GM12878 (cell line): Measurements from ENCODE around the gene ZNF600. TPM values are rescaled to one million over a fixed set of nuclear protein-coding genes. Genes with fewer than 3 reads are reported as not detected.

ENCODE experiments used
- ATAC-seq: fragments of 200-7000 bp; cut with Tn5 transposase; 3 replicates; pipeline ENCODE4 v1.9.1; 2020; ENCODE audit warnings: mild to moderate bottlenecking, moderate library complexity
- BruUV-seq: library from RNA; stranded (reverse); fragments of 400-500 nt; replicated peaks from 2 replicates; lab custom pipeline; 2021; lab: Mats Ljungman, UMichigan
- CTCF ChIA-PET: fragments of 300-600 bp; sonication (Branson Sonifier 250); formaldehyde crosslinking; extraction: SDS; loops from one replicate; lab custom pipeline; 2021; ENCODE audit warnings: inconsistent platforms; lab: Yijun Ruan, JAX
- POLR2A ChIA-PET: fragments of 350-600 bp; formaldehyde crosslinking; extraction: SDS; loops from one replicate; lab custom pipeline; 2021; ENCODE audit warnings: inconsistent platforms; lab: Charles Lee
- RAD21 ChIA-PET: fragments of 300-600 bp; sonication (Branson Sonifier 250); formaldehyde crosslinking; loops from one replicate; lab custom pipeline; 2023; ENCODE audit warnings: antibody characterized with exemption; ENCODE audit not compliant: unreplicated experiment; lab: Charles Lee
- SMC1A ChIA-PET: fragments of 300-600 bp; sonication (Branson Sonifier 250); formaldehyde crosslinking; loops from one replicate; lab custom pipeline; 2023; ENCODE audit not compliant: unreplicated experiment, uncharacterized antibody; lab: Charles Lee
- DNase-seq: peaks from one replicate; pipeline ENCODE4 v3.0.0-alpha.2; 2011; ENCODE audit warnings: low read depth, low spot score
- FAIRE-seq: peaks from 3 replicates; lab custom pipeline; 2011; peaks lifted over from hg19 to GRCh38; lab: Jason Lieb, UNC
- H2AFZ ChIP-seq: 2 replicates; pipeline ENCODE4 v1.6.0; 2011; ENCODE audit warnings: low read depth, low read length, control low read depth; ENCODE audit not compliant: control insufficient read depth
- H3K27ac ChIP-seq: 2 replicates; pipeline ENCODE4 v1.5.1; 2011; ENCODE audit warnings: control low read depth; ENCODE audit not compliant: control insufficient read depth, insufficient read depth
- H3K27me3 ChIP-seq, 2 experiments: replicated peaks in 1 of 2; 2 replicates each; pipeline versions ENCODE4 v1.6.0 to v1.6.1; 2011; ENCODE audit warnings: low read length in 1 of 2; ENCODE audit not compliant: control insufficient read depth in 2 of 2, insufficient read depth in 2 of 2
- H3K36me3 ChIP-seq, 2 experiments: 2 replicates each; pipeline ENCODE4 v1.5.1; 2011; ENCODE audit warnings: low read length in 1 of 2; ENCODE audit not compliant: control insufficient read depth in 2 of 2, insufficient read depth in 2 of 2
- H3K4me1 ChIP-seq: 2 replicates; pipeline ENCODE4 v1.6.1; 2011; ENCODE audit warnings: mild to moderate bottlenecking, low read length, moderate library complexity, mixed read lengths; ENCODE audit not compliant: control insufficient read depth, insufficient read depth
- H3K4me2 ChIP-seq: 2 replicates; pipeline ENCODE4 v1.6.0; 2011; ENCODE audit warnings: control low read depth; ENCODE audit not compliant: control insufficient read depth, insufficient read depth
- H3K4me3 ChIP-seq: fragments of 200-600 bp; sonication (generic); 2 replicates; pipeline ENCODE4 v1.5.1; 2016
- H3K79me2 ChIP-seq: 2 replicates; pipeline ENCODE4 v1.6.0; 2011; ENCODE audit warnings: low read length; ENCODE audit not compliant: control insufficient read depth, insufficient read depth
- H3K9ac ChIP-seq: 2 replicates; pipeline ENCODE4 v1.8.0; 2011; ENCODE audit warnings: low read length, control low read depth, mixed read lengths; ENCODE audit not compliant: control insufficient read depth, insufficient read depth
- H3K9me3 ChIP-seq: replicated peaks from 3 replicates; pipeline ENCODE4 v1.5.1; 2011; ENCODE audit warnings: mild to moderate bottlenecking, low read length; ENCODE audit not compliant: control insufficient read depth, insufficient read depth
- H4K20me1 ChIP-seq: 2 replicates; pipeline ENCODE4 v1.6.0; 2011; ENCODE audit not compliant: control insufficient read depth, insufficient read depth
- MXI1 ChIP-seq: fragments of 150-350 bp; IDR thresholded peaks from 2 replicates; pipeline ENCODE4 v1.6.1; 2011; ENCODE audit warnings: low read depth, mild to moderate bottlenecking, inconsistent platforms, low read length, improper control_type of control experiment
- POLR2AphosphoS5 ChIP-seq: IDR thresholded peaks from 2 replicates; pipeline ENCODE4 v1.6.1; 2011; ENCODE audit warnings: mild to moderate bottlenecking, low read length, inconsistent platforms
- RFX5 ChIP-seq: IDR thresholded peaks from 2 replicates; pipeline ENCODE4 v1.6.1; 2011; ENCODE audit warnings: low read depth, low read length, improper control_type of control experiment
- SMAD1 ChIP-seq: fragments of 450-650 bp; IDR thresholded peaks from 2 replicates; pipeline ENCODE4 v1.6.1; 2018; ENCODE audit warnings: mild to moderate bottlenecking, low read depth; ENCODE audit not compliant: partially characterized antibody
- YY1 ChIP-seq: IDR thresholded peaks from 2 replicates; pipeline ENCODE4 v1.6.1; 2011; ENCODE audit warnings: low read depth, mild to moderate bottlenecking, low read length
- WGBS: methylation state at CpG from one replicate; pipeline ENCODE4 v1.1.6; 2016; ENCODE audit warnings: low lambda C conversion rate; ENCODE audit not compliant: insufficient replicate concordance, insufficient coverage; ENCODE audit errors: missing lambda C conversion rate; 5-methylcytosine and 5-hydroxymethylcytosine counted together
- in situ Hi-C: fragments of 300-500 bp; cut with MboI; formaldehyde crosslinking; loops from 9 replicates; pipeline ENCODE4 v1.14.3; 2018; ENCODE audit warnings: mixed read lengths
- intact Hi-C: fragments of 100-400 bp; cut with micrococcal nuclease; formaldehyde crosslinking; loops from one replicate; pipeline ENCODE4 v1.14.2; 2022; ENCODE audit not compliant: unreplicated experiment
- polyA plus RNA-seq, 11 experiments: library from polyadenylated mRNA; depleted of rRNA in 4 of 11; unstranded in 6 of 11; stranded (reverse) in 5 of 11; fragments of >200 nt; fragmentation: Nextera tagmentation in 4 of 11; fragmentation: Illumina TruSeq in 1 of 11; extraction: Ambion mirVana in 4 of 11; extraction: Trizol in 1 of 11; gene quantifications; 1 replicate in 1 of 11; 2 replicates in 10 of 11; pipeline versions ENCODE4 v1.2.1 to v1.2.3, GENCODE V29; 2011 to 2016; ENCODE audit warnings: inconsistent platforms in 2 of 11, missing spikeins in 2 of 11, low read depth in 1 of 11
- total RNA-seq, 4 experiments: library from RNA; depleted of rRNA in 3 of 4; stranded (reverse); fragments of >200 nt in 3 of 4; fragmentation: Illumina TruSeq in 1 of 4; extraction: Trizol in 1 of 4; gene quantifications; 2 replicates each; pipeline versions ENCODE4 v1.2.1 to v1.2.3, GENCODE V29; 2013 to 2021
- TF ChIP-seq, protein P1 (sequence below): fragments of 450-650 bp; IDR thresholded peaks from 2 replicates; pipeline ENCODE4 v1.6.1; 2017; ENCODE audit warnings: antibody characterized with exemption, mild to moderate bottlenecking, moderate library complexity
- TF ChIP-seq, protein P2 (sequence below): IDR thresholded peaks from 2 replicates; pipeline ENCODE4 v1.6.1; 2011; ENCODE audit warnings: low read depth, mild to moderate bottlenecking, low read length, moderate library complexity, borderline replicate concordance; ENCODE audit errors: extremely low read depth
- TF ChIP-seq, protein P3 (sequence below): fragments of 450-650 bp; conservative IDR thresholded peaks from 2 replicates; pipeline ENCODE4 v1.6.1; 2017; ENCODE audit warnings: mild to moderate bottlenecking, moderate library complexity
- TF ChIP-seq, protein P4 (sequence below): fragments of 450-650 bp; IDR thresholded peaks from 2 replicates; pipeline ENCODE4 v1.6.1; 2018; ENCODE audit warnings: mild to moderate bottlenecking, low read depth, moderate library complexity; ENCODE audit not compliant: partially characterized antibody

The ZNF600 gene
- total and polyA plus RNA-seq, 10 of the 15 experiments (the other 5 are each of a cell fraction or from before 2014, with no cell fraction given) = 9.5 to 25.6 (median 11.9) TPM

DNA sequence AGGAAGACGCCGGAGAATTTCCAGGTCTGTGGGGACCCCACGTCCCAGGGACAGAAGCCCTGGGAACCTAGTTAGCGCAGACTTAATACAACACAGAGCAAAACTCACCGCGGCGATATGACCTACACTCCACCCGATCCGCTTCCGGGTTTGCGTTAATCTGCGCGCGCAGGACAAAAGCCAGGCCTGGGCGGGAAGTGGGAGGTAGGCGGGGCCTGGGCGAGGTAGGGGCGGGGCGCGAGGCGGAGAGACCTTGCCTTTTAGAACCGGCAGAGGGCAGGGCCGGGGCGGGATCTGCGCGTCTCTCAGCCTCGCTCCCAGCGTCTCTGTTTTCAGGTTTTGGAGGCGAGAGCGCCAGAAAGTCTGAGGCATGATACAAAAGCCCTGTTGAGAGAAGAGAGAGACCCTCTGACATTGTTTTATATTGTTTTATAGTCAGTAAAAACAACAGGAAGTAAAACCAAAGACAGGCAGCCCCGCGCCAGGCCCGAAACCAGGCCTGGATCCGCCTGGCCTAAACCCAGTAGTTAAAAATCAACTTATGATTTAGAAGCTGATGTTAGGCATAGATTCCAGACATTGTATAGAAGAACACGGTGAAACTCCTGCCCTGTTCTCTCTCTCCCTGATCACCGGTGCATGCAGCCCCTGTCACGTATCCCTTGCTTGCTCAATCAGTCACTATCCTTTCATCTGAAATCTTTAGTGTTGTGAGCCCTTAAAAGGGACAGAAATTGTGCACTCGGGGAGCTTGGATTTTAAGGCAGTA is 51.5 kb downstream of the ZNF600 start, which contains the start of gene ZNF611 (continued):
- TF ChIP-seq, protein P1, sequence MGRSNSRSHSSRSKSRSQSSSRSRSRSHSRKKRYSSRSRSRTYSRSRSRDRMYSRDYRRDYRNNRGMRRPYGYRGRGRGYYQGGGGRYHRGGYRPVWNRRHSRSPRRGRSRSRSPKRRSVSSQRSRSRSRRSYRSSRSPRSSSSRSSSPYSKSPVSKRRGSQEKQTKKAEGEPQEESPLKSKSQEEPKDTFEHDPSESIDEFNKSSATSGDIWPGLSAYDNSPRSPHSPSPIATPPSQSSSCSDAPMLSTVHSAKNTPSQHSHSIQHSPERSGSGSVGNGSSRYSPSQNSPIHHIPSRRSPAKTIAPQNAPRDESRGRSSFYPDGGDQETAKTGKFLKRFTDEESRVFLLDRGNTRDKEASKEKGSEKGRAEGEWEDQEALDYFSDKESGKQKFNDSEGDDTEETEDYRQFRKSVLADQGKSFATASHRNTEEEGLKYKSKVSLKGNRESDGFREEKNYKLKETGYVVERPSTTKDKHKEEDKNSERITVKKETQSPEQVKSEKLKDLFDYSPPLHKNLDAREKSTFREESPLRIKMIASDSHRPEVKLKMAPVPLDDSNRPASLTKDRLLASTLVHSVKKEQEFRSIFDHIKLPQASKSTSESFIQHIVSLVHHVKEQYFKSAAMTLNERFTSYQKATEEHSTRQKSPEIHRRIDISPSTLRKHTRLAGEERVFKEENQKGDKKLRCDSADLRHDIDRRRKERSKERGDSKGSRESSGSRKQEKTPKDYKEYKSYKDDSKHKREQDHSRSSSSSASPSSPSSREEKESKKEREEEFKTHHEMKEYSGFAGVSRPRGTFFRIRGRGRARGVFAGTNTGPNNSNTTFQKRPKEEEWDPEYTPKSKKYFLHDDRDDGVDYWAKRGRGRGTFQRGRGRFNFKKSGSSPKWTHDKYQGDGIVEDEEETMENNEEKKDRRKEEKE = no peak

DNA sequence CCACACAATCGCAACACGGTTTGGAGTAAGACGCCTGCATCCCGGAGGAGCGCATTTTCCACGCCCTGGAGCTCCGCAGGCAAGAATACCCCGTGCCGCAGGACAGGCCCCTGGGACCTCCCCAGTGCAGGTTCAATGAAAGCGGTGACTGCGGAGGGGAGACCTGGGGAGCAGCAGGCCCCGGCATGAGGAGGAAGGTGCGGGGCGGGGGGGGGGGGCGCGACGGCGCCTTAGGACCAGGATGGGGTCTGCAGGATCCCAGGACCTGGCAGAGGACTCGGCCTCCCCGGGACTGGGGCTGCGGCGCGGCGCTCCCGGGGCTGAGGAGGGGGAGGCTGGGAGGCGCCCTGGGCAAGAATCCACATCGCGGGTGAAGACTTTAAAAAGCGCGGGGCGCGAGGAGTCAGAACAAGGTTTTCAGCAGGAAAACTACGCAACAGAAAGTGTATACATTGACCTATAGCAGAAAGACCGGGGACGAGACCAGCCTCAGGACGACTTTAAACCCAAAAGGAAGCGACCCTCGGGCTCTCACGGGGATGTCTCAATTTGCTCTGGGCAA is 52.2 kb downstream of the ZNF600 start:
- Histone ChIP-seq H3K4me1 (no peaks in the 10 kb centered on the region), H3K9ac (peak overlapping the region; percentile 88), H3K27ac (peak overlapping the region; percentile 76), H3K4me3 (peak overlapping the region; percentile 96), H3K9me3 (peaks cover 5% of the 10 kb centered on the region; the same call in 2 of the 3 replicates), H3K36me3 (no peaks in the 10 kb centered on the region), H2AFZ (peak overlapping the region; percentile 62), H3K27me3 (no peaks in the 10 kb centered on the region), H4K20me1 (no peaks in the 10 kb centered on the region), H3K79me2 (peaks cover 4% of the 10 kb centered on the region), H3K4me2 (peak overlapping the region; percentile 76)
- no peak for DNase-seq
- FAIRE-seq = no peak
- ATAC-seq = peak; percentile 59
- ChIA-PET RAD21 (interaction anchor here (1.0 kb wide), 1 partner anchor 545 kb away, joined by 3 read pairs; the partner anchor contains the start of gene PPP2R1A), SMC1A (no interaction called here), CTCF (no interaction called here), POLR2A (no interaction called here)
- intact Hi-C loops = loop anchor here (5.0 kb wide), 1 partner anchor 42 kb away; no protein-coding TSS in a partner anchor
- 3% methylated on average over 37 of the region's 39 CpGs for WGBS
- TSS peak; percentile 84 for BruUV-seq
- in situ Hi-C loops = no loop called here
- TF ChIP-seq SMAD1 = no peak
- TF ChIP-seq, protein P2, sequence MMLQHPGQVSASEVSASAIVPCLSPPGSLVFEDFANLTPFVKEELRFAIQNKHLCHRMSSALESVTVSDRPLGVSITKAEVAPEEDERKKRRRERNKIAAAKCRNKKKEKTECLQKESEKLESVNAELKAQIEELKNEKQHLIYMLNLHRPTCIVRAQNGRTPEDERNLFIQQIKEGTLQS = no peak
- TF ChIP-seq POLR2AphosphoS5 = no peak
- TF ChIP-seq, protein P3, sequence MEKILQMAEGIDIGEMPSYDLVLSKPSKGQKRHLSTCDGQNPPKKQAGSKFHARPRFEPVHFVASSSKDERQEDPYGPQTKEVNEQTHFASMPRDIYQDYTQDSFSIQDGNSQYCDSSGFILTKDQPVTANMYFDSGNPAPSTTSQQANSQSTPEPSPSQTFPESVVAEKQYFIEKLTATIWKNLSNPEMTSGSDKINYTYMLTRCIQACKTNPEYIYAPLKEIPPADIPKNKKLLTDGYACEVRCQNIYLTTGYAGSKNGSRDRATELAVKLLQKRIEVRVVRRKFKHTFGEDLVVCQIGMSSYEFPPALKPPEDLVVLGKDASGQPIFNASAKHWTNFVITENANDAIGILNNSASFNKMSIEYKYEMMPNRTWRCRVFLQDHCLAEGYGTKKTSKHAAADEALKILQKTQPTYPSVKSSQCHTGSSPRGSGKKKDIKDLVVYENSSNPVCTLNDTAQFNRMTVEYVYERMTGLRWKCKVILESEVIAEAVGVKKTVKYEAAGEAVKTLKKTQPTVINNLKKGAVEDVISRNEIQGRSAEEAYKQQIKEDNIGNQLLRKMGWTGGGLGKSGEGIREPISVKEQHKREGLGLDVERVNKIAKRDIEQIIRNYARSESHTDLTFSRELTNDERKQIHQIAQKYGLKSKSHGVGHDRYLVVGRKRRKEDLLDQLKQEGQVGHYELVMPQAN = peak; percentile 71; the same call in 1 of the 2 replicates
- TF ChIP-seq MXI1 = no peak
- TF ChIP-seq YY1 = 0 out of 2 replicates have a peak, but pooled peaks have one; percentile 3
- TF ChIP-seq, protein P4, sequence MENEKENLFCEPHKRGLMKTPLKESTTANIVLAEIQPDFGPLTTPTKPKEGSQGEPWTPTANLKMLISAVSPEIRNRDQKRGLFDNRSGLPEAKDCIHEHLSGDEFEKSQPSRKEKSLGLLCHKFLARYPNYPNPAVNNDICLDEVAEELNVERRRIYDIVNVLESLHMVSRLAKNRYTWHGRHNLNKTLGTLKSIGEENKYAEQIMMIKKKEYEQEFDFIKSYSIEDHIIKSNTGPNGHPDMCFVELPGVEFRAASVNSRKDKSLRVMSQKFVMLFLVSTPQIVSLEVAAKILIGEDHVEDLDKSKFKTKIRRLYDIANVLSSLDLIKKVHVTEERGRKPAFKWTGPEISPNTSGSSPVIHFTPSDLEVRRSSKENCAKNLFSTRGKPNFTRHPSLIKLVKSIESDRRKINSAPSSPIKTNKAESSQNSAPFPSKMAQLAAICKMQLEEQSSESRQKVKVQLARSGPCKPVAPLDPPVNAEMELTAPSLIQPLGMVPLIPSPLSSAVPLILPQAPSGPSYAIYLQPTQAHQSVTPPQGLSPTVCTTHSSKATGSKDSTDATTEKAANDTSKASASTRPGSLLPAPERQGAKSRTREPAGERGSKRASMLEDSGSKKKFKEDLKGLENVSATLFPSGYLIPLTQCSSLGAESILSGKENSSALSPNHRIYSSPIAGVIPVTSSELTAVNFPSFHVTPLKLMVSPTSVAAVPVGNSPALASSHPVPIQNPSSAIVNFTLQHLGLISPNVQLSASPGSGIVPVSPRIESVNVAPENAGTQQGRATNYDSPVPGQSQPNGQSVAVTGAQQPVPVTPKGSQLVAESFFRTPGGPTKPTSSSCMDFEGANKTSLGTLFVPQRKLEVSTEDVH = no peak
- TF ChIP-seq RFX5 = no peak
